ENCODE results near the gene BLTP3A. TPM values are rescaled to one million over a fixed set of nuclear protein-coding genes. Genes with fewer than 3 reads are reported as not detected.

The BLTP3A gene
- total and polyA plus RNA-seq, 2 of the 13 experiments (the other 11 are each of a cell fraction or from before 2014, with no cell fraction given): 22.1 to 24.0 TPM

DNA sequence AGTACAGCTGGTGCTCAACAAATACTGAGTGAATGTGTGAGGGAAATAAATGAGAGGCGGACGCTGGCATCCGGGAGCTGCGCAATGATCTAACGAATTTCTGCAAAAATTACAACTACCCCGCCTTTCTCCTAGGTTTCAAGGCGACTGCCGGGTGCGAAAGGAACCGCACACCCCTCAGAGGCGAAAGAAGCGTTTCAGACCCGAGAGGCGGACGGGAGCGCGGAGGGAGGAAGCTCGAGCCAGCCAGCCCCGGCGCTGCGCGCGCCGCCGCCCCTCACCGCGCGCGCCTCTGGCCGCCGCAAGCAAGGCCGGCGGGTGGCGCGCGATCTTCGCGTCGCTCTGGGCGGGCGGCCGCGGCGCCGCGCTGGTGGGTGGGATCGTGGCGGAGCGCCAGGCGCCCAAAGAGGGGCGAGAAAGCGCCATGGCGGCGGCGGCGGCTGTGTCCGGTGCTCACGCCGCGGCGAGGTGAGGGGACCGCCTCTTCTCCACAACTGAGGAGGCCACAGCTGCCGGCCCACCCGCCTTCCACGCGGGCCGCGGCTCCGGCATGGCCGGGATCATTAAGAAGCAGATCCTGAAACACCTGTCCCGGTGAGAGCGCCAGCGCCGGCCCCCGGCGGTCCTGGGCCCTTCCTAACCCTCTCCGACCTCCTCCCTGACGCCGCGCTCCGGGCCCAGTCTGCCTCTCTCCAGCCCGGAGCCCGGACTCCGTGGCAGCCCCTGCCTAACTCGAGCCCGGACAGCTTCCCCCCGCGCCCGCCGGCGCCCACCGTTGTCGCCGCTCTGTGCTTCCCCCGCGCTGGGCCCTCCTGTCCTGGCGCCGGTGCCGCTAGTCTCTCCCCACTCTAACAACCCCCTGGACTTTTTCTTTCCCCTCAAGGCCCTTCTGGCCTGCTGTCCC is at the start of gene BLTP3A (continued):
- TF ChIP-seq TARDBP (CRISPR knock-in tag; IDR thresholded peaks at IDR 0.05): 0 out of 2 replicates have a peak, but pooled peaks have one; percentile 56
- TF ChIP-seq ZNF687 (CRISPR knock-in tag; IDR thresholded peaks at IDR 0.05): peak; percentile 77
- no peak for TF ChIP-seq E2F2 (CRISPR knock-in tag; IDR thresholded peaks at IDR 0.05; ENCODE audit: borderline replicate concordance)
- TF ChIP-seq POLR2A (IDR thresholded peaks at IDR 0.05; ENCODE audit: insufficient read depth in 1 of 2, low read depth in 2 of 2, low read length in 2 of 2): peak; percentile 76 to 89
- TF ChIP-seq, protein P1, sequence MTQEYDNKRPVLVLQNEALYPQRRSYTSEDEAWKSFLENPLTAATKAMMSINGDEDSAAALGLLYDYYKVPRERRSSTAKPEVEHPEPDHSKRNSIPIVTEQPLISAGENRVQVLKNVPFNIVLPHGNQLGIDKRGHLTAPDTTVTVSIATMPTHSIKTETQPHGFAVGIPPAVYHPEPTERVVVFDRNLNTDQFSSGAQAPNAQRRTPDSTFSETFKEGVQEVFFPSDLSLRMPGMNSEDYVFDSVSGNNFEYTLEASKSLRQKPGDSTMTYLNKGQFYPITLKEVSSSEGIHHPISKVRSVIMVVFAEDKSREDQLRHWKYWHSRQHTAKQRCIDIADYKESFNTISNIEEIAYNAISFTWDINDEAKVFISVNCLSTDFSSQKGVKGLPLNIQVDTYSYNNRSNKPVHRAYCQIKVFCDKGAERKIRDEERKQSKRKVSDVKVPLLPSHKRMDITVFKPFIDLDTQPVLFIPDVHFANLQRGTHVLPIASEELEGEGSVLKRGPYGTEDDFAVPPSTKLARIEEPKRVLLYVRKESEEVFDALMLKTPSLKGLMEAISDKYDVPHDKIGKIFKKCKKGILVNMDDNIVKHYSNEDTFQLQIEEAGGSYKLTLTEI (CRISPR knock-in tag; conservative IDR thresholded peaks at IDR 0.05): no peak
- peak; percentile 7 for TF ChIP-seq IKZF5 (CRISPR knock-in tag; IDR thresholded peaks at IDR 0.05)
- TF ChIP-seq ZSCAN9 (CRISPR knock-in tag; IDR thresholded peaks at IDR 0.05; ENCODE audit: borderline replicate concordance): no peak
- no peak for TF ChIP-seq ZBTB8A (CRISPR knock-in tag; IDR thresholded peaks at IDR 0.05; ENCODE audit: borderline replicate concordance, low read depth)
- 0 out of 2 replicates have a peak, but pooled peaks have one; percentile 8 for TF ChIP-seq ZNF350 (CRISPR knock-in tag; IDR thresholded peaks at IDR 0.05; ENCODE audit: borderline replicate concordance, low read depth)
- TF ChIP-seq ZNF746 (CRISPR knock-in tag; IDR thresholded peaks at IDR 0.05): 0 out of 2 replicates have a peak, but pooled peaks have one; percentile 31
- peak; percentile 45 for TF ChIP-seq FOXO1 (CRISPR knock-in tag; IDR thresholded peaks at IDR 0.05)
- peak; percentile 90; the same call in 1 of the 2 replicates for TF ChIP-seq CHCHD3 (CRISPR knock-in tag; IDR thresholded peaks at IDR 0.05)
- peak; percentile 5; the same call in 1 of the 2 replicates for TF ChIP-seq HCFC1 (IDR thresholded peaks at IDR 0.05; ENCODE audit: low read depth, low read length)
- TF ChIP-seq THAP7 (CRISPR knock-in tag; IDR thresholded peaks at IDR 0.05): 0 out of 2 replicates have a peak, but pooled peaks have one; percentile 72
- peak; percentile 75 for TF ChIP-seq KMT2A (CRISPR knock-in tag; IDR thresholded peaks at IDR 0.05)
- peak; percentile 74; the same call in 1 of the 2 replicates for TF ChIP-seq ZNF766 (CRISPR knock-in tag; IDR thresholded peaks at IDR 0.05; ENCODE audit: borderline replicate concordance)

All from HepG2 (cell line).